Transverse colon (tissue), 3 donors: ENCODE measurements around the gene OR8I2.

Experiments
- CTCF ChIP-seq, 5 experiments: fragments of 200-600 bp in 3 of 5; fragments of 450-650 bp in 2 of 5; sonication (generic) in 3 of 5; IDR thresholded peaks; 1 replicate in 2 of 5; 2 replicates in 3 of 5; pipeline ENCODE4 v1.5.1; 2016 to 2017; ENCODE audit warnings: antibody characterized with exemption in 5 of 5, inconsistent platforms in 3 of 5, mild to moderate bottlenecking in 2 of 5, moderate library complexity in 1 of 5
- EP300 ChIP-seq: sonication (generic); formaldehyde crosslinking; IDR thresholded peaks from one replicate; pipeline ENCODE4 v1.6.1; 2017; ENCODE audit warnings: antibody characterized with exemption, low read depth
- POLR2A ChIP-seq: fragments of 450-650 bp; IDR thresholded peaks from one replicate; pipeline ENCODE4 v1.6.1; 2016; ENCODE audit warnings: antibody characterized with exemption, mild to moderate bottlenecking, moderate library complexity

- no peak for TF ChIP-seq POLR2A
- no peak for TF ChIP-seq CTCF (IDR thresholded peaks at IDR 0.05)
- TF ChIP-seq EP300: no peak
Measured at GRCh38 chr11:56066980-56067379, 26.1 kb upstream of the OR8I2 start.
